GM10847 (cell line): Measurements from ENCODE around the gene PTPRF.

ENCODE experiments used
- POLR2A ChIP-seq: IDR thresholded peaks from 2 replicates; pipeline ENCODE4 v1.6.1; 2011; ENCODE audit not compliant: insufficient read length; ENCODE audit errors: extremely low read depth

PTPRF gene

DNA sequence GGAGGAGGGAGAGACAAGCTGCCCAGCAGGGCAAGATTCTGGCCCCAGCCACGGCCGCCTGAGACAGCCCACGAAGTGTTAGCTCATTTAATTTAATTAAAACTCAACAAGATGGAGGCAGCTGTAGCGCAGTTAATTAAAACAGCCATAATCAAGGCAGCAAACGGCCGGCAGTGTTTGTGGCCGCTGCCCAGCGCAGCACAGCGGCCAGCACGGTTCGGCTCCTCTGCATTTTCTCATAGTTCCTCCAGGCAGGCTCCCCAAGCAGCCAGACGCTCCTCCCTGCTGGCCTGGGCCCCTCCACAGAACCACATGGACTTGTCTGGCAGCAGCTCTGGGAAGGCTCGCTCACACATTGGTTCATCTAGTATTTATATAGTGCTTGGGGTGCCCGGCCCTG is 40.0 kb downstream of the PTPRF start:
- TF ChIP-seq POLR2A = no peak

- TF ChIP-seq POLR2A = no peak
These were observed 41.4 kb downstream of the PTPRF start for GRCh38 chr1:43572084-43572483.

DNA sequence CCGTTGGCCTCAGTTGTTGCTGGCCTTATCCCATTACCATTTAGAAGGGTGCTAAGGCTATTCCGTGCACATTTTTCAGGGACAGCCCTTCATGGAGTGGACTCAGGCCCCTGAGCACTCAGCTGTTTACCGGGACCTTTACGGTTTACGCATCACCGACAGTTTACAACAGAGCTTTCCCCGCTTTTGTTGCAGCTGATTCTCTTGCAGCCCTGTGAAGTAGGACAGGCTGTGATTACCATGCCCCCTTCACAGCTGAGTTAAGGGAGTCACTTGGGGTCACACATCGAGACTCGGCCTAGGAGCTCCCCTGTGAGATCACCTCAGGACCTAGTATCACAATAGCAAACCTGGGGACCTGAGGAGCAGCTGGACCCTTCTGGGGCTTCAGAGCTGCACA is 41.9 kb downstream of the PTPRF start:
- no peak for TF ChIP-seq POLR2A

DNA sequence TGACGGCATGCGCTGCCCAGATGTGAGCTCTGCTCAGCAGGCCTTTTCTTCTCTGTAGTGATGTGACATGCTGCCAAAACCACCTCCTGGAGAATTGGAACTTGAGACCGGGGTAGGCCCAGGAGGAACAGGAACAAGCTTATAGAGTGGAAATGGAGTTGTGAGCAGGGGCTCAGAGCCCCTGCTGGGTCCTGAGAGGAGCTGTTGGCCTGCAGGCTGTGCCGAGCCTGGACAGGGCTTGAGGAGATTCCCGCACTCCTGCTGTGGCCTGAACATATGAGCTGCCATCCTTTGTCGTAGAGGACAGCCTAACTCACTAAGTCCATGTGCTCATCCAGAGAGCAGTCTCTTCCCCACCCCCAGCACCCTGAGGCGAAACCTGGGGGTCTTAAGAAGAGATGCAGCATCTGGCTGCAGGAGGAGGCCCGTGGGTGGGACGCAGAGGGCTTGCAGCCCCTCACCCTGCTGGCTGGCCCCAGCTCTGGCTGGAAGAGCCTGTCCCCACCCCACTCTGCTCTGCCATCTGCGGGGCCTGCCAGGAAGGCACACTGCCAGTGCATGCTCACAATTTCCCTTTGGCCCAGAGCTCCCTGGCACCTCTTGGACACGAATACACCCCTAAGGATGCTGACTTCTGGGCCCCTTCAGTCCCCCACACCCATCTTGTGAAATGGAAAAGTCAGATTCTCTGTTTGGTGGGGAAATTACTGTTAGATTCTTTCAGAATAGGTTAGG is 42.5 kb downstream of the PTPRF start:
- no peak for TF ChIP-seq POLR2A

DNA sequence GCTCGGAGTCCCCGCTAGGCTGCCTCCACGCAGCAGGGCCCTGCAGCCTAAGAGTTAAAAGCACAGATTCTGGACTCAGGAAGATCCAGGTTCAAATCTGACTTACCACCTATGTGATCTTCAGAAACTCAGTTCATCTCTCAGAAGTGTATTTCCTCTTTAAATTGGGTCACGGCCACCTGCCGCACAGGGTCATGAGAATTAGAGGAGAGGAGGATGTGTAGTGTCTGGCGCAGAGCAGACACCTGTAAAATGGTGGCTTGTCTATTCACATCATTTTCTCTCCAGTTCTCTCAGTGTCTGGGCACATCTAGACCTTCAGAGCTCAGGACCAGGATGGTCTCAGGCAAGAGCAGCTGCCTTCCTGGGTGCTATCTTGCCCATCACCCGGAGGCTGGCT is 45.8 kb downstream of the PTPRF start:
- TF ChIP-seq POLR2A = no peak

GRCh38 chr1:43577655-43578542 is 47.2 kb downstream of the PTPRF start:
- TF ChIP-seq POLR2A = no peak

DNA sequence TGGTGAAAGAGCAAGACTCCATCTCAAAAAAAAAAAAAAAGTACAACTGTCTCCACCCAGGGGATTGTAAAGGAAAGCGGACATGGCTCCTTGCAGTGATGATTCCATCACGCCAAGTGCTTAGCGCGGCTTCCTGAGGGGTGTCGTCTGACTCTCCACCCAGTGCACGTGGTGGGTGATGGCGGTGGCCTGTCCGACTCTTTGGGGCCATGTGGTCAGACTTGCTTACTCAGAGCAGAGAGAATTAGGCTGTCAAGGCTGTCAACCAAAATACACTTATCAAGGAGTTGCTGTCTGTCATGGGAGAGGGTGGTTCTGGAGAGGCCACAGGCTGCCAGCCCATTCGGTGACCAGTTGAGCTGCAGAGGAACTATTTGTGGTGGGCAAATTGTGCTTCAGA is 49.4 kb downstream of the PTPRF start:
- no peak for TF ChIP-seq POLR2A

DNA sequence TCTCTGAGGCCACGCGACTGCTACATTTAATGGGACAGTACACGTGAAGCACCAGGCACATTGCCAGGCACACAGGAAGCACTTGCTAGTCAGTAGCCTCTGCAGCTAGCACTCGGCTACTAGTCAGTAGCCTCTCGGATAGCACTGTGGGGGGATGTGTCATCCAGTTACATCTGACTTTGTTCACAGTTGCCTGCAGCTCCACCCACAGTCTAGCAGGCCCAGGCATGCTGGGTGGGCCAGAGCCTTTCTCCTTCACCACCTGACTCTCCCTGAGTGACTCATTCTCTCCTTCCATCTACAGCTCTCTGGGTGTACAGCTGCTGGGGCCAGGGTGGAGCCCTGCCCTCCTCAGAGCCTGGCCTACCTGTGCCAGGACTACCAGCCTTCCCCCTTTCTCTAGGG is 51.5 kb downstream of the PTPRF start:
- TF ChIP-seq POLR2A = no peak

DNA sequence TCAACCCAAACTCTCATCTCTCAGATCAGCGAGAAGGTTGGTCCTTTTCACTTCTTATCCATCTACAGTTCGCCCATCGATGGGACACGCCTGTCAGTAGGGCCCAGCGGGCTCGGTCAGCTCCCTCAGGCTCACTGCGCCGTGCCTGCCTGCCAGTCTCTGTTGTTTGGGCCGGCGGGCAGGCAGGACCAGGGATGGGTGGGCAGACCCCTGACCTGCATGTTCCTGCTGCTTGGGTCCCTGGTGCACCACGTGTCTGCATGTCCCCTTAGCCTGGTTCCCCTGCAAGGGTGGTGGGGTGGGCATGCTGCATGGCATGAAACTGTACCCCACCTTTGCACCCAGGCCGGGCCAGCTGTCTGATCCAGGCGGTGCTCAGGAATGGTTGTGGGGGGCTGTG is 52.4 kb downstream of the PTPRF start:
- TF ChIP-seq POLR2A = no peak

GRCh38 chr1:43584204-43584603 is 53.5 kb downstream of the PTPRF start:
- no peak for TF ChIP-seq POLR2A

- no peak for TF ChIP-seq POLR2A
These were observed 54.9 kb downstream of the PTPRF start for GRCh38 chr1:43585557-43585956.

- TF ChIP-seq POLR2A = no peak
These were observed 55.6 kb downstream of the PTPRF start for GRCh38 chr1:43586136-43586731.

DNA sequence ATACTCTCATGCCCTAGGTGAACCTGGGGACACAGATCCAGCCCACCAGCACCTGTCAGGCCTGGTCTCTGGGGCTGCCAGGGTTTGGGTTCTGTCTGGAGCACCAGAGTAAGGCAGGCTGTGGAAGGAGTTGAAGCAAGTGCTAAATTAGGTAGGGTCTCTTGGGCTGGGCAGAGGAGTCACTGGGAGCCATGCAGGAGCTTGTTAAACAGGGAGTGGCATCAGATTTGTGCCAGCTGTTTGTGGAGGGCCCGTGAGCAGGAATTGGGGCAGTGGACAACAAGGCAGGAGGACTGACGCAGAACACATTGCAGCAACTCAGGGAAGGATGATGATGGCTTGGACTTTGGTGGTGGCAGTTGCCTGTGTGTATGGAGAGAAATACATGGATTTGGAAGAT is 56.3 kb downstream of the PTPRF start:
- no peak for TF ChIP-seq POLR2A

DNA sequence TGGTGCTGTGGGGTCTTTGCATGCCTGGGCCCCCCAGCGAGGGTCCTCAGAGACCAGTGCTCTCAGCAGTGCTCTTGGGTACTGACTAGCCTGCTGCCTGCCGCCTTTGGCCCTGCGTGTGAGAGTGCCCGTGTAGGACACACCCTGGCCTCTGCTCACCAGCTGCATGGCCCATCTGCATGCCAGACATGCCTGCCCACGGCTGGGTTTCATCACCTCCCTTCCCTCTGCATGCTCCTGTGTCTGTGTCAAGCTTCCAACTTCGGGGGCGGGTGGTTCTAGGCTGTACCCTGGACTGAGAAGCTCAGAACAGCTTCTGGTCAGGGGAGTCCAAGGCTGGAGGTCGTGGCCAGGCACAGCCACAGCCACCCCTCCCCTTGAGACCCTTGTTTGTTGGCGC is 56.9 kb downstream of the PTPRF start:
- TF ChIP-seq POLR2A = no peak

GRCh38 chr1:43588592-43588991 is 57.9 kb downstream of the PTPRF start:
- TF ChIP-seq POLR2A = no peak

- TF ChIP-seq POLR2A = no peak
These were observed 59.8 kb downstream of the PTPRF start for GRCh38 chr1:43590388-43590925.
